HTERT RPE-1 (cell line): ENCODE measurements around the gene SH3BGRL2.

Experiments used
- in situ Hi-C: fragments of 300-500 bp; cut with MboI; formaldehyde crosslinking; loops from 4 replicates; pipeline ENCODE4 v1.14.3; 2020; ENCODE audit warnings: low sequenced_read_pairs

The SH3BGRL2 gene

GRCh38 chr6:79694623-79695343 is 63.7 kb downstream of the SH3BGRL2 start:
- in situ Hi-C loops: no loop called here

- in situ Hi-C loops: no loop called here
Measured at GRCh38 chr6:79697430-79697829, 66.3 kb downstream of the SH3BGRL2 start.

- in situ Hi-C loops: no loop called here
Measured at GRCh38 chr6:79699606-79700005, 68.5 kb downstream of the SH3BGRL2 start.

GRCh38 chr6:79702691-79703090 is 71.6 kb downstream of the SH3BGRL2 start:
- in situ Hi-C loops: no loop called here

- in situ Hi-C loops: no loop called here
Measured at GRCh38 chr6:79704200-79704599, 73.1 kb downstream of the SH3BGRL2 start.

- in situ Hi-C loops: no loop called here
Measured at GRCh38 chr6:79705456-79705995, 74.4 kb downstream of the SH3BGRL2 start.

GRCh38 chr6:79706527-79706926 is 75.4 kb downstream of the SH3BGRL2 start:
- in situ Hi-C loops: no loop called here

GRCh38 chr6:79707621-79708020 is 76.5 kb downstream of the SH3BGRL2 start:
- in situ Hi-C loops: no loop called here

- in situ Hi-C loops: no loop called here
Measured at GRCh38 chr6:79708095-79708791, 77.1 kb downstream of the SH3BGRL2 start.

- in situ Hi-C loops: no loop called here
Measured at GRCh38 chr6:79710127-79710526, 79.0 kb downstream of the SH3BGRL2 start.

GRCh38 chr6:79711167-79711566 is 80.0 kb downstream of the SH3BGRL2 start:
- in situ Hi-C loops: no loop called here

GRCh38 chr6:79712144-79712543 is 81.0 kb downstream of the SH3BGRL2 start:
- in situ Hi-C loops: no loop called here

GRCh38 chr6:79712616-79713135 is 81.5 kb downstream of the SH3BGRL2 start:
- in situ Hi-C loops: no loop called here

GRCh38 chr6:79713701-79714322 is 82.7 kb downstream of the SH3BGRL2 start:
- in situ Hi-C loops: no loop called here

GRCh38 chr6:79717989-79718388 is 86.9 kb downstream of the SH3BGRL2 start:
- in situ Hi-C loops: no loop called here

GRCh38 chr6:79718509-79719247 is 87.5 kb downstream of the SH3BGRL2 start:
- in situ Hi-C loops: no loop called here

- in situ Hi-C loops: no loop called here
Measured at GRCh38 chr6:79719248-79719960, 88.3 kb downstream of the SH3BGRL2 start.

GRCh38 chr6:79724816-79725215 is 93.7 kb downstream of the SH3BGRL2 start:
- in situ Hi-C loops: no loop called here

- in situ Hi-C loops: no loop called here
Measured at GRCh38 chr6:79731471-79731870, 100.3 kb downstream of the SH3BGRL2 start.

- in situ Hi-C loops: no loop called here
Measured at GRCh38 chr6:79733388-79733787, 102.3 kb downstream of the SH3BGRL2 start.
